Adipocyte (in vitro differentiated cells): ENCODE results near the gene POLN.

Source experiments
- DNase-seq: peaks from one replicate; pipeline ENCODE4 v3.0.0-alpha.2; 2015; ENCODE audit warnings: low read depth
- H3K27me3 ChIP-seq: replicated peaks from 2 replicates; pipeline ENCODE4 v1.7.0; 2013; ENCODE audit warnings: mild to moderate bottlenecking, low read length, moderate library complexity; ENCODE audit not compliant: control insufficient read depth, insufficient read depth
- H3K36me3 ChIP-seq: 2 replicates; pipeline ENCODE4 v1.7.0; 2013; ENCODE audit warnings: low read length, mild to moderate bottlenecking, moderate library complexity; ENCODE audit not compliant: control insufficient read depth, insufficient read depth, severe bottlenecking
- H3K4me1 ChIP-seq: 2 replicates; pipeline ENCODE4 v1.7.0; 2013; ENCODE audit warnings: mild to moderate bottlenecking, low read length, moderate library complexity; ENCODE audit not compliant: control insufficient read depth, insufficient read depth
- H3K4me3 ChIP-seq: 2 replicates; pipeline ENCODE4 v1.7.0; 2013; ENCODE audit warnings: mild to moderate bottlenecking, low read length, moderate library complexity
- H3K9ac ChIP-seq: 2 replicates; pipeline ENCODE4 v1.7.0; 2013; ENCODE audit warnings: mild to moderate bottlenecking, low read length, moderate library complexity
- H3K9me3 ChIP-seq: 2 replicates; pipeline ENCODE4 v1.7.0; 2013; ENCODE audit warnings: mild to moderate bottlenecking, low read length, moderate library complexity; ENCODE audit not compliant: control insufficient read depth

Gene POLN

GRCh38 chr4:2273657-2274319 lies 31.9 kb upstream of the POLN start:
- Histone ChIP-seq H3K27me3 (no peaks in the 10 kb centered on the region), H3K36me3 (no peaks in the 10 kb centered on the region), H3K4me3 (no peak overlapping the region), H3K9me3 (no peaks in the 10 kb centered on the region), H3K4me1 (no peaks in the 10 kb centered on the region), H3K9ac (no peak overlapping the region)
- no peak for DNase-seq

- no peaks in the 10 kb centered on the region for H3K27me3 ChIP-seq
- no peaks in the 10 kb centered on the region for H3K36me3 ChIP-seq
- H3K9me3 ChIP-seq = no peaks in the 10 kb centered on the region
- no peak overlapping the region for H3K9ac ChIP-seq
- no peak for DNase-seq
- H3K4me3 ChIP-seq = no peak overlapping the region
- no peaks in the 10 kb centered on the region for H3K4me1 ChIP-seq
These were observed 31.3 kb upstream of the POLN start for GRCh38 chr4:2273221-2273620.

- no peak for DNase-seq
- Histone ChIP-seq H3K9ac (no peak overlapping the region), H3K9me3 (no peaks in the 10 kb centered on the region), H3K27me3 (no peaks in the 10 kb centered on the region), H3K36me3 (no peaks in the 10 kb centered on the region), H3K4me1 (no peaks in the 10 kb centered on the region), H3K4me3 (no peak overlapping the region)
These were observed 30.9 kb upstream of the POLN start for GRCh38 chr4:2272828-2273120.

GRCh38 chr4:2272026-2272827 lies 30.3 kb upstream of the POLN start:
- H3K4me1 ChIP-seq = no peaks in the 10 kb centered on the region
- H3K9me3 ChIP-seq = no peaks in the 10 kb centered on the region
- no peak for DNase-seq
- no peaks in the 10 kb centered on the region for H3K36me3 ChIP-seq
- H3K27me3 ChIP-seq = no peaks in the 10 kb centered on the region
- no peak overlapping the region for H3K4me3 ChIP-seq
- no peak overlapping the region for H3K9ac ChIP-seq

- Histone ChIP-seq H3K4me3 (no peak overlapping the region), H3K9ac (no peak overlapping the region), H3K4me1 (peaks cover 4% of the 10 kb centered on the region), H3K9me3 (no peaks in the 10 kb centered on the region), H3K36me3 (no peaks in the 10 kb centered on the region), H3K27me3 (no peaks in the 10 kb centered on the region)
- no peak for DNase-seq
These were observed 29.5 kb upstream of the POLN start for GRCh38 chr4:2271279-2272025.

- H3K36me3 ChIP-seq = no peaks in the 10 kb centered on the region
- peaks cover 12% of the 10 kb centered on the region for H3K4me1 ChIP-seq
- H3K4me3 ChIP-seq = no peak overlapping the region
- no peaks in the 10 kb centered on the region for H3K9me3 ChIP-seq
- no peak for DNase-seq
- no peaks in the 10 kb centered on the region for H3K27me3 ChIP-seq
- H3K9ac ChIP-seq = no peak overlapping the region
These were observed 28.6 kb upstream of the POLN start for GRCh38 chr4:2270341-2271165.

- Histone ChIP-seq H3K27me3 (no peaks in the 10 kb centered on the region), H3K4me1 (peaks cover 14% of the 10 kb centered on the region), H3K36me3 (no peaks in the 10 kb centered on the region), H3K9me3 (no peaks in the 10 kb centered on the region), H3K9ac (no peak overlapping the region), H3K4me3 (no peak overlapping the region)
- no peak for DNase-seq
These were observed 27.8 kb upstream of the POLN start for GRCh38 chr4:2269618-2270163.

GRCh38 chr4:2269206-2269531 lies 27.2 kb upstream of the POLN start:
- Histone ChIP-seq H3K4me1 (peaks cover 14% of the 10 kb centered on the region), H3K4me3 (no peak overlapping the region), H3K9ac (no peak overlapping the region), H3K9me3 (no peaks in the 10 kb centered on the region), H3K36me3 (no peaks in the 10 kb centered on the region), H3K27me3 (no peaks in the 10 kb centered on the region)
- DNase-seq = no peak

- no peak for DNase-seq
- Histone ChIP-seq H3K36me3 (no peaks in the 10 kb centered on the region), H3K4me1 (peaks cover 14% of the 10 kb centered on the region), H3K9me3 (no peaks in the 10 kb centered on the region), H3K27me3 (no peaks in the 10 kb centered on the region), H3K4me3 (no peak overlapping the region), H3K9ac (no peak overlapping the region)
These were observed 26.7 kb upstream of the POLN start for GRCh38 chr4:2268357-2269205.

GRCh38 chr4:2267841-2268240 lies 25.9 kb upstream of the POLN start:
- no peak for DNase-seq
- no peaks in the 10 kb centered on the region for H3K36me3 ChIP-seq
- H3K4me3 ChIP-seq = no peak overlapping the region
- H3K4me1 ChIP-seq = peaks cover 15% of the 10 kb centered on the region
- no peaks in the 10 kb centered on the region for H3K27me3 ChIP-seq
- no peaks in the 10 kb centered on the region for H3K9me3 ChIP-seq
- no peak overlapping the region for H3K9ac ChIP-seq
